PC-3 (cell line): ENCODE data around the gene GADL1. TPM values are rescaled to one million over a fixed set of nuclear protein-coding genes. Genes with fewer than 3 reads are reported as not detected.

Source experiments
- ATAC-seq: fragments of 200-7000 bp; cut with Tn5 transposase; 2 replicates; pipeline ENCODE4 v1.9.1; 2020; ENCODE audit warnings: mild to moderate bottlenecking, moderate library complexity
- BruUV-seq: library from RNA; stranded (reverse); fragments of 400-500 nt; replicated peaks from 2 replicates; lab custom pipeline; 2021; lab: Mats Ljungman, UMichigan
- CTCF ChIA-PET: fragments of 300-600 bp; sonication (Branson Sonifier 250); formaldehyde crosslinking; loops from one replicate; lab custom pipeline; 2022; ENCODE audit warnings: antibody characterized with exemption; lab: Charles Lee
- POLR2A ChIA-PET: fragments of 300-600 bp; sonication (Branson Sonifier 250); formaldehyde crosslinking; loops from one replicate; lab custom pipeline; 2022; ENCODE audit warnings: antibody characterized with exemption; ENCODE audit not compliant: unreplicated experiment; lab: Charles Lee
- DNase-seq: peaks from one replicate; pipeline ENCODE4 v3.0.0-alpha.2; 2015
- H2AFZ ChIP-seq: fragments of 300-600 bp; sonication (generic); 2 replicates; pipeline ENCODE4 v1.6.0; 2016; ENCODE audit warnings: antibody characterized with exemption, low read length
- H3F3A ChIP-seq: fragments of 300-600 bp; sonication (generic); one replicate; pipeline ENCODE4 v1.6.0; 2017; ENCODE audit warnings: antibody characterized with exemption, low read length, control low read depth, mild to moderate bottlenecking; ENCODE audit not compliant: unreplicated experiment
- H3K27ac ChIP-seq: fragments of 300-600 bp; sonication (generic); 2 replicates; pipeline ENCODE4 v1.5.1; 2016; ENCODE audit warnings: mild to moderate bottlenecking, low read length
- H3K27me3 ChIP-seq: fragments of 300-600 bp; sonication (generic); 2 replicates; pipeline ENCODE4 v1.6.1; 2016; ENCODE audit warnings: low read length, mixed read lengths
- H3K36me3 ChIP-seq: fragments of 300-600 bp; sonication (generic); 2 replicates; pipeline ENCODE4 v1.6.1; 2016; ENCODE audit warnings: low read depth, mixed run types, low read length, mixed read lengths
- H3K4me1 ChIP-seq: fragments of 300-600 bp; sonication (generic); 2 replicates; pipeline ENCODE4 v1.5.1; 2016; ENCODE audit warnings: low read length; ENCODE audit not compliant: insufficient read depth
- H3K4me2 ChIP-seq: fragments of 300-600 bp; sonication (generic); 2 replicates; pipeline ENCODE4 v1.6.0; 2016; ENCODE audit warnings: low read length
- H3K4me3 ChIP-seq: fragments of 300-600 bp; sonication (generic); 2 replicates; pipeline ENCODE4 v1.5.1; 2016; ENCODE audit warnings: mild to moderate bottlenecking, low read length, mixed read lengths
- H3K79me2 ChIP-seq: fragments of 300-600 bp; sonication (generic); 2 replicates; pipeline ENCODE4 v1.6.1; 2017; ENCODE audit warnings: low read length, mixed read lengths
- H3K9ac ChIP-seq: fragments of 300-600 bp; sonication (generic); 2 replicates; pipeline ENCODE4 v1.6.0; 2016; ENCODE audit warnings: mild to moderate bottlenecking, low read length
- H3K9me2 ChIP-seq: fragments of 300-600 bp; sonication (generic); replicated peaks from 2 replicates; pipeline ENCODE4 v1.6.1; 2016; ENCODE audit warnings: mixed run types, low read length, mixed read lengths
- H3K9me3 ChIP-seq: fragments of 300-600 bp; sonication (generic); 2 replicates; pipeline ENCODE4 v1.6.1; 2016; ENCODE audit warnings: low read length, mixed read lengths
- H4K20me1 ChIP-seq: fragments of 300-600 bp; sonication (generic); 2 replicates; pipeline ENCODE4 v1.6.1; 2016; ENCODE audit warnings: low read length, mixed read lengths
- EZH2 ChIP-seq: fragments of 300-600 bp; sonication (generic); IDR thresholded peaks from one replicate; pipeline ENCODE4 v1.6.1; 2017; ENCODE audit warnings: antibody characterized with exemption, mild to moderate bottlenecking, low read length; ENCODE audit not compliant: unreplicated experiment
- EZH2phosphoT487 ChIP-seq: fragments of 300-600 bp; sonication (generic); IDR thresholded peaks from 2 replicates; pipeline ENCODE4 v1.6.1; 2018; ENCODE audit warnings: mild to moderate bottlenecking, antibody characterized with exemption, low read length, borderline replicate concordance
- intact Hi-C: fragments of 100-400 bp; cut with micrococcal nuclease; formaldehyde crosslinking; loops from 2 replicates; pipeline ENCODE4 v1.9.0; 2023
- total RNA-seq: library from RNA; depleted of rRNA; stranded (reverse); fragments of >200 nt; gene quantifications from 2 replicates; pipeline ENCODE4 v1.2.3, GENCODE V29; 2014
- TF ChIP-seq, protein P1 (sequence below): fragments of 300-600 bp; sonication (generic); conservative IDR thresholded peaks from 2 replicates; pipeline ENCODE4 v1.5.1; 2017; ENCODE audit warnings: antibody characterized with exemption, low read depth, mild to moderate bottlenecking, low read length

Gene GADL1
- total RNA-seq, 1 experiment from 2014 or later = not detected

DNA sequence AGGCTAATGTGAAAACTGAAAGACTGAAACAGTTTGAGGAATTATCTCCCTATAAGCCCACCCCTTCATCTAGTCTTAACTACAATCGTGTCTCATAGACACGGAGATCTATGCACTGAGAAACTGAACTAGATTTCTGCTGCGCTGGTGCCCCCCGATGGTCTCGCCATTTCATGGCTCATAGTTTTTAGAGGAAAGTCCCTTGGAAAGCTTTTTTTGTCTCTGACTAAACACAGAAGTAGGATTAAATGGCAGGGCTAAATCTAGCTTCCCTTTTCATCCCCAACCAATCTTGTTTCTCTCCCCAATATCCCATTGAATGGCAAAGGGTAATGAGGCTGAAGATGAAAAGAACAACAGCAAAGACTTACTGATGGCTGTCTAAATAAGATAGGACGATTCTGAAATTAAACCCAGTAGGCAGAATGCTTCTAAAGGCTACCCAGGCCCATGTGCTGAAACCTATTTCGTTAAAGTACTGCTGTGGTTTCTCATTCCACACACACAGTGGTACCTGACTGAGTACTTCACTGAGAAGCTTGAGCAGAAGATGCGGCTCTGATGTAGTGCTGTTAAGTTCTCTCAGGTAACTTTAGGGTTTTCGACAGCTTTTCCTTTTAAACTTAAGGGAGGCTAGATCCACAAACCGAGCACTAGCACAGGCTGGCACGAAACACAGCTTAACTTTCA is 142.7 kb downstream of the GADL1 start:
- Histone ChIP-seq H3K4me1 (peaks cover 44% of the 10 kb centered on the region), H3K9me3 (no peaks in the 10 kb centered on the region), H3K4me2 (no peak overlapping the region), H3K27me3 (no peaks in the 10 kb centered on the region), H3K9me2 (no peaks in the 10 kb centered on the region), H2AFZ (no peak overlapping the region), H3K4me3 (no peak overlapping the region), H3F3A (no peaks in the 10 kb centered on the region), H3K36me3 (no peaks in the 10 kb centered on the region), H4K20me1 (no peaks in the 10 kb centered on the region), H3K27ac (no peak overlapping the region), H3K9ac (no peak overlapping the region), H3K79me2 (no peaks in the 10 kb centered on the region)
- CTCF ChIA-PET = interaction anchor here (0.6 to 1.5 kb wide), 5 partner anchors 17 to 739 kb away, joined by 3 to 6 read pairs (median 3); no protein-coding TSS in a partner anchor
- TF ChIP-seq, protein P1, sequence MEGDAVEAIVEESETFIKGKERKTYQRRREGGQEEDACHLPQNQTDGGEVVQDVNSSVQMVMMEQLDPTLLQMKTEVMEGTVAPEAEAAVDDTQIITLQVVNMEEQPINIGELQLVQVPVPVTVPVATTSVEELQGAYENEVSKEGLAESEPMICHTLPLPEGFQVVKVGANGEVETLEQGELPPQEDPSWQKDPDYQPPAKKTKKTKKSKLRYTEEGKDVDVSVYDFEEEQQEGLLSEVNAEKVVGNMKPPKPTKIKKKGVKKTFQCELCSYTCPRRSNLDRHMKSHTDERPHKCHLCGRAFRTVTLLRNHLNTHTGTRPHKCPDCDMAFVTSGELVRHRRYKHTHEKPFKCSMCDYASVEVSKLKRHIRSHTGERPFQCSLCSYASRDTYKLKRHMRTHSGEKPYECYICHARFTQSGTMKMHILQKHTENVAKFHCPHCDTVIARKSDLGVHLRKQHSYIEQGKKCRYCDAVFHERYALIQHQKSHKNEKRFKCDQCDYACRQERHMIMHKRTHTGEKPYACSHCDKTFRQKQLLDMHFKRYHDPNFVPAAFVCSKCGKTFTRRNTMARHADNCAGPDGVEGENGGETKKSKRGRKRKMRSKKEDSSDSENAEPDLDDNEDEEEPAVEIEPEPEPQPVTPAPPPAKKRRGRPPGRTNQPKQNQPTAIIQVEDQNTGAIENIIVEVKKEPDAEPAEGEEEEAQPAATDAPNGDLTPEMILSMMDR = peak; percentile 68
- TF ChIP-seq EZH2phosphoT487 = no peak
- DNase-seq (peak; percentile 62), ATAC-seq (peak; percentile 12; the same call in 1 of the 2 replicates)
- intact Hi-C loops = loop anchor here (1.0 kb wide), 2 partner anchors 709 to 738 kb away; no protein-coding TSS in a partner anchor
- POLR2A ChIA-PET = interaction anchor here (0.7 kb wide), 1 partner anchor 135 kb away, joined by 6 read pairs; no protein-coding TSS in a partner anchor
- no TSS peak for BruUV-seq

DNA sequence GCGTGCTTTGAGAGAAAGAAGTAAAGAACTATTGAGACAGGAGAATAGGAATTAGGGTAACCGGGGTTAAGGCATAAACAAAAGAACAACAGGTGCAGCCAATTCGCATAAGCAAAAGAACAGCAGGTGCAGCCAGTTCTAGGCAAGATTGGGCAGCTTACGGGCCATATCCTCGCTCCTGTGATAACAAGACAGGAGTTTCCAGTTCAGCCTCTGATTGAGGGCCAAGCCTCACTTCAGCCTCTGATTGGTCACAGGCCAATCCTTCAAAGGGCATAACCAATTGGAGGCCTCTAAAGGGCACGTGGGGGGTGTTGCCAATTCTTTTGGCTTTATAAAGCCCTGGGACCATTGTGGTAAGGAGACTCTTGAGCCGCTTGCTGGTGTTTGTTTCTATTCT is 143.5 kb downstream of the GADL1 start:
- Histone ChIP-seq H3K36me3 (no peaks in the 10 kb centered on the region), H2AFZ (no peak overlapping the region), H3K27me3 (no peaks in the 10 kb centered on the region), H3K9ac (no peak overlapping the region), H3K4me2 (no peak overlapping the region), H3K79me2 (no peaks in the 10 kb centered on the region), H3F3A (no peaks in the 10 kb centered on the region), H4K20me1 (no peaks in the 10 kb centered on the region), H3K9me3 (no peaks in the 10 kb centered on the region), H3K4me3 (no peak overlapping the region), H3K27ac (no peak overlapping the region), H3K4me1 (peaks cover 44% of the 10 kb centered on the region), H3K9me2 (no peaks in the 10 kb centered on the region)
- ATAC-seq (no peak), DNase-seq (no peak)
- TF ChIP-seq, protein P1 = no peak
- TF ChIP-seq EZH2phosphoT487 (no peak), EZH2 (no peak)
- ChIA-PET POLR2A (interaction anchor here (0.5 to 0.7 kb wide), 2 partner anchors 135 to 510 kb away, joined by 5 to 6 read pairs; no protein-coding TSS in a partner anchor), CTCF (interaction anchor here (1.0 kb wide), 1 partner anchor 17 kb away, joined by 3 read pairs; no protein-coding TSS in a partner anchor)
- BruUV-seq = no TSS peak
- intact Hi-C loops = loop anchor here (1.0 kb wide), 2 partner anchors 709 to 738 kb away; no protein-coding TSS in a partner anchor

DNA sequence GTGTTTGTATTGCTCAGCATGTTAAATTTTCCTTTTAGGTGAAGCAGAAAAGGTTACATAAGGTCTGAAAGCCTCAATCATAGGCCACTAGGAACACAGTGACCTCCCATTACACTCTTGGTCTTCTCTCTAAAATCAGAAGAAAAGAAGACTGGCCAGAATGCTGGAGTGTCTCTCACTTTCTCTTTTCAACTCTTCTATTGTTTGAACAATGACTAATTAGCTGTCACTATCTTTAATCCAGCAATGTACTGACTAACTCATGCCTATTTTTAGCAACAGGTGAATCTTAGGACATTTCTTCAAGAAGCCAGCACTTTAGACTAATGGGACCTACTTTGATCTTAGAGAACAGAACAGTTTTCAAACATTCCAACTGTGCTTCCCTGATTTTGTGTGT is 145.2 kb downstream of the GADL1 start:
- no peaks in the 10 kb centered on the region for H3K9me3 ChIP-seq
- peaks cover 44% of the 10 kb centered on the region for H3K4me1 ChIP-seq
- no peaks in the 10 kb centered on the region for H3K9me2 ChIP-seq
- no peaks in the 10 kb centered on the region for H3K79me2 ChIP-seq
- no peak overlapping the region for H2AFZ ChIP-seq
- peak overlapping the region; percentile 45 for H3K4me2 ChIP-seq
- DNase-seq = peak; percentile 70
- H3K27ac ChIP-seq = peak overlapping the region; percentile 14; the same call in 1 of the 2 replicates
- peak; percentile 75 for ATAC-seq
- no peak overlapping the region for H3K9ac ChIP-seq
- CTCF ChIA-PET = interaction anchor here (0.7 kb wide), 1 partner anchor 123 kb away, joined by 3 read pairs; no protein-coding TSS in a partner anchor
- H3K36me3 ChIP-seq = no peaks in the 10 kb centered on the region
- no peaks in the 10 kb centered on the region for H3K27me3 ChIP-seq
- no TSS peak for BruUV-seq
- POLR2A ChIA-PET = no interaction called here
- H3F3A ChIP-seq = no peaks in the 10 kb centered on the region
- H3K4me3 ChIP-seq = 0 out of 2 replicates have a peak overlapping the region, but pooled peaks have one; percentile 8
- intact Hi-C loops = loop anchor here (1.0 to 10.0 kb wide), 5 partner anchors 28 to 550 kb away; partner anchors contain the start of gene TGFBR2
- no peaks in the 10 kb centered on the region for H4K20me1 ChIP-seq
- TF ChIP-seq, protein P1 = no peak
- TF ChIP-seq EZH2 = no peak
- TF ChIP-seq EZH2phosphoT487 = no peak
